SH-SY5Y (cell line): ENCODE measurements around the gene GIGYF2.

Experiments used
- GATA2 ChIP-seq: IDR thresholded peaks from 2 replicates; pipeline ENCODE4 v1.6.1; 2011; ENCODE audit warnings: mild to moderate bottlenecking, low read depth, low read length
- GATA3 ChIP-seq: IDR thresholded peaks from 2 replicates; pipeline ENCODE4 v1.6.1; 2011; ENCODE audit warnings: low read depth, mild to moderate bottlenecking, low read length, moderate library complexity

DNA sequence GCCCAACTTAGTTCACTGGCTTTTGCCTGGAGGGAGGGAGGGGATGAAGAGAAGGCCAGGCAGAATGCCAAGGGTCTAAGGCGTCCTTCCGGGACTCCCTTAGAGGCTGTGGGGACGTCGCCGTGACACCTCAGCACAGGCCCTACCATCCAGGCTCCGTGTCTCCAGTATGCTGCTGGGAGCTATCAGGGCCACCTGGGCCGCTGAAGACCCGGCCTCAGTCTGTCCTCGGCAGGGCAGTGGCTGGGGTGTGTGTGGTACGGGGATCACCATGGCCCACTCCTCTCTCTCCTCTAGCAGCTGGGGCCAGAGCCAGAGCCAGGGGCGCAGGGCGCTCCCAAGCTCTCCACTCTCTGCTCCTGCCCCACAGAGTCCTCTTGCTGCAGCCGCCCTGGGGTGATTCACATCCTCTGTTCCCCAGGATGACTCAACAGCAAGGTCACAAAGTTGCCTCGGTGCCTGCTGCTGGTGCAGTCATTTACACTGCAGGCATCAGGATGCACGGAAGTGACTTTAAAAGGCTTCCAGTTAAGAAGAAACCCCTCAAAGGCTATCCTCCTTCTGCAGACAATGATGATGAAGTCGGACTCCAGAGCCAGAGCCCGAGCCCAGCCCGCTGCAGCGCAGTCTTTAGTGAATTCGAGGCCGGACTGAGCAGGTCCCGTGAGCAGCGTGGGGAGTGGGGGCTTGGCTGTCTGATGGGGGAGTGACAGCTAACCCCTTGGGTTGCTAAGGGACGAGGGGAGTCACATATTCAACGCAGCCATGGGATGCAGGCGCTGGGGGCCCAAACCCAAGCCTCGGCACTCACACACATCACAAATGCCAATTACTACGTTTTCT, 204.8 kb downstream of the GIGYF2 start:
- TF ChIP-seq GATA2, result no peak
- TF ChIP-seq GATA3, result no peak
